GM23338 (cell line): ENCODE data around the gene PAGE5.

ENCODE experiments used
- CREB1 ChIP-seq: fragments of 250-450 bp; sonication (Bioruptor Pico); IDR thresholded peaks from 2 replicates; pipeline ENCODE4 v1.5.0; 2020; ENCODE audit warnings: low read depth, mild to moderate bottlenecking, moderate library complexity
- EZH2 ChIP-seq: fragments of 200-600 bp; sonication (generic); IDR thresholded peaks from one replicate; pipeline ENCODE4 v1.8.0; 2017; ENCODE audit warnings: antibody characterized with exemption, mild to moderate bottlenecking, low read depth; ENCODE audit not compliant: unreplicated experiment
- EZH2phosphoT487 ChIP-seq: fragments of 200-600 bp; sonication (generic); IDR thresholded peaks from one replicate; pipeline ENCODE4 v1.8.1; 2018; ENCODE audit warnings: antibody characterized with exemption; ENCODE audit not compliant: unreplicated experiment
- JUNB ChIP-seq: IDR thresholded peaks from one replicate; pipeline ENCODE4 v1.6.1; 2016; ENCODE audit warnings: antibody characterized with exemption; ENCODE audit not compliant: unreplicated experiment
- NANOG ChIP-seq: IDR thresholded peaks from 2 replicates; pipeline ENCODE4 v1.6.1; 2016; ENCODE audit warnings: antibody characterized with exemption, borderline replicate concordance
- POLR2AphosphoS5 ChIP-seq: IDR thresholded peaks from 2 replicates; pipeline ENCODE4 v1.6.1; 2016; ENCODE audit warnings: antibody characterized with exemption, low read depth
- STAT1 ChIP-seq: IDR thresholded peaks from one replicate; pipeline ENCODE4 v1.6.1; 2016; ENCODE audit warnings: antibody characterized with exemption; ENCODE audit not compliant: unreplicated experiment
- ZNF114 ChIP-seq: fragments of 250-450 bp; sonication (Bioruptor Pico); IDR thresholded peaks from 2 replicates; pipeline ENCODE4 v1.5.0; 2020; ENCODE audit warnings: mild to moderate bottlenecking, moderate library complexity
- ZNF331 ChIP-seq: fragments of 250-450 bp; sonication (Bioruptor Pico); IDR thresholded peaks from 2 replicates; pipeline ENCODE4 v1.5.0; 2020; ENCODE audit warnings: low read depth, mild to moderate bottlenecking, moderate library complexity
- TF ChIP-seq, protein P1 (sequence below), 2 experiments: fragments of 200-600 bp in 1 of 2; sonication (generic) in 1 of 2; conservative IDR thresholded peaks; 2 replicates each; pipeline versions ENCODE4 v1.5.1 to v1.6.1; 2016 to 2017; ENCODE audit warnings: antibody characterized with exemption in 2 of 2, low read depth in 2 of 2, mild to moderate bottlenecking in 2 of 2, moderate library complexity in 1 of 2
- TF ChIP-seq, protein P2 (sequence below): IDR thresholded peaks from 2 replicates; pipeline ENCODE4 v1.6.1; 2016; ENCODE audit warnings: antibody characterized with exemption
- TF ChIP-seq, protein P3 (sequence below): IDR thresholded peaks from one replicate; pipeline ENCODE4 v1.6.1; 2018; ENCODE audit warnings: antibody characterized with exemption; ENCODE audit not compliant: unreplicated experiment
- TF ChIP-seq, protein P4 (sequence below): fragments of 250-450 bp; sonication (Bioruptor Pico); IDR thresholded peaks from 2 replicates; pipeline ENCODE4 v1.5.0; 2020; ENCODE audit warnings: mild to moderate bottlenecking, moderate library complexity

DNA sequence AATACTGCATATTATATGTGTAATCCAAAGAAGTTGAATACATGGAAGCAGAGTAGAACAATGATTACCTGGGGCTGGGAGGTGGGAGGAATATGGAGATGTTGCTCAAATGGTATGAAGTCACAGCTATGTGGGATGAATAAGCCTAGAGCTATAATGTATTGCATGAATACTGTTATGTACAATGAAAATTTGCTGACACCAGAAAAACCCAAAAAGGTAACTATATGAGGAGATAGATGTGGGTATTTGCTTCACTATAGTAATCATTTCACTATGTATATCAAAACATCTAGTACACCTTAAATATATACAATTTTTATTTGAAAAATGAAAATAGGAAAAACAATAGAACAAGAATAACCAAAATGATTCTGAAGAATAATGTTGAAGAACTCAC, 33.4 kb downstream of the PAGE5 start:
- TF ChIP-seq, protein P1, sequence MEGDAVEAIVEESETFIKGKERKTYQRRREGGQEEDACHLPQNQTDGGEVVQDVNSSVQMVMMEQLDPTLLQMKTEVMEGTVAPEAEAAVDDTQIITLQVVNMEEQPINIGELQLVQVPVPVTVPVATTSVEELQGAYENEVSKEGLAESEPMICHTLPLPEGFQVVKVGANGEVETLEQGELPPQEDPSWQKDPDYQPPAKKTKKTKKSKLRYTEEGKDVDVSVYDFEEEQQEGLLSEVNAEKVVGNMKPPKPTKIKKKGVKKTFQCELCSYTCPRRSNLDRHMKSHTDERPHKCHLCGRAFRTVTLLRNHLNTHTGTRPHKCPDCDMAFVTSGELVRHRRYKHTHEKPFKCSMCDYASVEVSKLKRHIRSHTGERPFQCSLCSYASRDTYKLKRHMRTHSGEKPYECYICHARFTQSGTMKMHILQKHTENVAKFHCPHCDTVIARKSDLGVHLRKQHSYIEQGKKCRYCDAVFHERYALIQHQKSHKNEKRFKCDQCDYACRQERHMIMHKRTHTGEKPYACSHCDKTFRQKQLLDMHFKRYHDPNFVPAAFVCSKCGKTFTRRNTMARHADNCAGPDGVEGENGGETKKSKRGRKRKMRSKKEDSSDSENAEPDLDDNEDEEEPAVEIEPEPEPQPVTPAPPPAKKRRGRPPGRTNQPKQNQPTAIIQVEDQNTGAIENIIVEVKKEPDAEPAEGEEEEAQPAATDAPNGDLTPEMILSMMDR (conservative IDR thresholded peaks at IDR 0.05; ENCODE audit: low read depth in 2 of 2), result no peak
- TF ChIP-seq POLR2AphosphoS5 (no peak), EZH2 (no peak), NANOG (no peak), EZH2phosphoT487 (no peak), CREB1 (no peak), ZNF331 (no peak), STAT1 (no peak), JUNB (no peak), ZNF114 (CRISPR knock-in tag) (no peak)
- TF ChIP-seq, protein P2, sequence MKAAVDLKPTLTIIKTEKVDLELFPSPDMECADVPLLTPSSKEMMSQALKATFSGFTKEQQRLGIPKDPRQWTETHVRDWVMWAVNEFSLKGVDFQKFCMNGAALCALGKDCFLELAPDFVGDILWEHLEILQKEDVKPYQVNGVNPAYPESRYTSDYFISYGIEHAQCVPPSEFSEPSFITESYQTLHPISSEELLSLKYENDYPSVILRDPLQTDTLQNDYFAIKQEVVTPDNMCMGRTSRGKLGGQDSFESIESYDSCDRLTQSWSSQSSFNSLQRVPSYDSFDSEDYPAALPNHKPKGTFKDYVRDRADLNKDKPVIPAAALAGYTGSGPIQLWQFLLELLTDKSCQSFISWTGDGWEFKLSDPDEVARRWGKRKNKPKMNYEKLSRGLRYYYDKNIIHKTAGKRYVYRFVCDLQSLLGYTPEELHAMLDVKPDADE, result no peak
- TF ChIP-seq, protein P3, sequence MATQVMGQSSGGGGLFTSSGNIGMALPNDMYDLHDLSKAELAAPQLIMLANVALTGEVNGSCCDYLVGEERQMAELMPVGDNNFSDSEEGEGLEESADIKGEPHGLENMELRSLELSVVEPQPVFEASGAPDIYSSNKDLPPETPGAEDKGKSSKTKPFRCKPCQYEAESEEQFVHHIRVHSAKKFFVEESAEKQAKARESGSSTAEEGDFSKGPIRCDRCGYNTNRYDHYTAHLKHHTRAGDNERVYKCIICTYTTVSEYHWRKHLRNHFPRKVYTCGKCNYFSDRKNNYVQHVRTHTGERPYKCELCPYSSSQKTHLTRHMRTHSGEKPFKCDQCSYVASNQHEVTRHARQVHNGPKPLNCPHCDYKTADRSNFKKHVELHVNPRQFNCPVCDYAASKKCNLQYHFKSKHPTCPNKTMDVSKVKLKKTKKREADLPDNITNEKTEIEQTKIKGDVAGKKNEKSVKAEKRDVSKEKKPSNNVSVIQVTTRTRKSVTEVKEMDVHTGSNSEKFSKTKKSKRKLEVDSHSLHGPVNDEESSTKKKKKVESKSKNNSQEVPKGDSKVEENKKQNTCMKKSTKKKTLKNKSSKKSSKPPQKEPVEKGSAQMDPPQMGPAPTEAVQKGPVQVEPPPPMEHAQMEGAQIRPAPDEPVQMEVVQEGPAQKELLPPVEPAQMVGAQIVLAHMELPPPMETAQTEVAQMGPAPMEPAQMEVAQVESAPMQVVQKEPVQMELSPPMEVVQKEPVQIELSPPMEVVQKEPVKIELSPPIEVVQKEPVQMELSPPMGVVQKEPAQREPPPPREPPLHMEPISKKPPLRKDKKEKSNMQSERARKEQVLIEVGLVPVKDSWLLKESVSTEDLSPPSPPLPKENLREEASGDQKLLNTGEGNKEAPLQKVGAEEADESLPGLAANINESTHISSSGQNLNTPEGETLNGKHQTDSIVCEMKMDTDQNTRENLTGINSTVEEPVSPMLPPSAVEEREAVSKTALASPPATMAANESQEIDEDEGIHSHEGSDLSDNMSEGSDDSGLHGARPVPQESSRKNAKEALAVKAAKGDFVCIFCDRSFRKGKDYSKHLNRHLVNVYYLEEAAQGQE, result no peak
- TF ChIP-seq, protein P4, sequence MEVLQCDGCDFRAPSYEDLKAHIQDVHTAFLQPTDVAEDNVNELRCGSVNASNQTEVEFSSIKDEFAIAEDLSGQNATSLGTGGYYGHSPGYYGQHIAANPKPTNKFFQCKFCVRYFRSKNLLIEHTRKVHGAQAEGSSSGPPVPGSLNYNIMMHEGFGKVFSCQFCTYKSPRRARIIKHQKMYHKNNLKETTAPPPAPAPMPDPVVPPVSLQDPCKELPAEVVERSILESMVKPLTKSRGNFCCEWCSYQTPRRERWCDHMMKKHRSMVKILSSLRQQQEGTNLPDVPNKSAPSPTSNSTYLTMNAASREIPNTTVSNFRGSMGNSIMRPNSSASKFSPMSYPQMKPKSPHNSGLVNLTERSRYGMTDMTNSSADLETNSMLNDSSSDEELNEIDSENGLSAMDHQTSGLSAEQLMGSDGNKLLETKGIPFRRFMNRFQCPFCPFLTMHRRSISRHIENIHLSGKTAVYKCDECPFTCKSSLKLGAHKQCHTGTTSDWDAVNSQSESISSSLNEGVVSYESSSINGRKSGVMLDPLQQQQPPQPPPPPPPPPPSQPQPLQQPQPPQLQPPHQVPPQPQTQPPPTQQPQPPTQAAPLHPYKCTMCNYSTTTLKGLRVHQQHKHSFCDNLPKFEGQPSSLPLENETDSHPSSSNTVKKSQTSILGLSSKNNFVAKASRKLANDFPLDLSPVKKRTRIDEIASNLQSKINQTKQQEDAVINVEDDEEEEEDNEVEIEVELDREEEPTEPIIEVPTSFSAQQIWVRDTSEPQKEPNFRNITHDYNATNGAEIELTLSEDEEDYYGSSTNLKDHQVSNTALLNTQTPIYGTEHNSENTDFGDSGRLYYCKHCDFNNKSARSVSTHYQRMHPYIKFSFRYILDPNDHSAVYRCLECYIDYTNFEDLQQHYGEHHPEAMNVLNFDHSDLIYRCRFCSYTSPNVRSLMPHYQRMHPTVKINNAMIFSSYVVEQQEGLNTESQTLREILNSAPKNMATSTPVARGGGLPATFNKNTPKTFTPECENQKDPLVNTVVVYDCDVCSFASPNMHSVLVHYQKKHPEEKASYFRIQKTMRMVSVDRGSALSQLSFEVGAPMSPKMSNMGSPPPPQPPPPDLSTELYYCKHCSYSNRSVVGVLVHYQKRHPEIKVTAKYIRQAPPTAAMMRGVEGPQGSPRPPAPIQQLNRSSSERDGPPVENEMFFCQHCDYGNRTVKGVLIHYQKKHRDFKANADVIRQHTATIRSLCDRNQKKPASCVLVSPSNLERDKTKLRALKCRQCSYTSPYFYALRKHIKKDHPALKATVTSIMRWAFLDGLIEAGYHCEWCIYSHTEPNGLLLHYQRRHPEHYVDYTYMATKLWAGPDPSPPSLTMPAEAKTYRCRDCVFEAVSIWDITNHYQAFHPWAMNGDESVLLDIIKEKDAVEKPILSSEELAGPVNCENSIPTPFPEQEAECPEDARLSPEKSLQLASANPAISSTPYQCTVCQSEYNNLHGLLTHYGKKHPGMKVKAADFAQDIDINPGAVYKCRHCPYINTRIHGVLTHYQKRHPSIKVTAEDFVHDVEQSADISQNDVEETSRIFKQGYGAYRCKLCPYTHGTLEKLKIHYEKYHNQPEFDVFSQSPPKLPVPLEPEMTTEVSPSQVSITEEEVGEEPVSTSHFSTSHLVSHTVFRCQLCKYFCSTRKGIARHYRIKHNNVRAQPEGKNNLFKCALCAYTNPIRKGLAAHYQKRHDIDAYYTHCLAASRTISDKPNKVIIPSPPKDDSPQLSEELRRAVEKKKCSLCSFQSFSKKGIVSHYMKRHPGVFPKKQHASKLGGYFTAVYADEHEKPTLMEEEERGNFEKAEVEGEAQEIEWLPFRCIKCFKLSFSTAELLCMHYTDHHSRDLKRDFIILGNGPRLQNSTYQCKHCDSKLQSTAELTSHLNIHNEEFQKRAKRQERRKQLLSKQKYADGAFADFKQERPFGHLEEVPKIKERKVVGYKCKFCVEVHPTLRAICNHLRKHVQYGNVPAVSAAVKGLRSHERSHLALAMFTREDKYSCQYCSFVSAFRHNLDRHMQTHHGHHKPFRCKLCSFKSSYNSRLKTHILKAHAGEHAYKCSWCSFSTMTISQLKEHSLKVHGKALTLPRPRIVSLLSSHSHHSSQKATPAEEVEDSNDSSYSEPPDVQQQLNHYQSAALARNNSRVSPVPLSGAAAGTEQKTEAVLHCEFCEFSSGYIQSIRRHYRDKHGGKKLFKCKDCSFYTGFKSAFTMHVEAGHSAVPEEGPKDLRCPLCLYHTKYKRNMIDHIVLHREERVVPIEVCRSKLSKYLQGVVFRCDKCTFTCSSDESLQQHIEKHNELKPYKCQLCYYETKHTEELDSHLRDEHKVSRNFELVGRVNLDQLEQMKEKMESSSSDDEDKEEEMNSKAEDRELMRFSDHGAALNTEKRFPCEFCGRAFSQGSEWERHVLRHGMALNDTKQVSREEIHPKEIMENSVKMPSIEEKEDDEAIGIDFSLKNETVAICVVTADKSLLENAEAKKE (CRISPR knock-in tag), result no peak
